WTC11 (cell line): ENCODE data around the gene OR6B3. TPM values are rescaled to one million over a fixed set of nuclear protein-coding genes. Genes with fewer than 3 reads are reported as not detected.

Source experiments
- ATAC-seq: fragments of 200-7000 bp; cut with Tn5 transposase; 2 replicates; pipeline ENCODE4 v1.10.0; 2021; ENCODE audit warnings: mild to moderate bottlenecking, moderate library complexity
- CTCF ChIA-PET: fragments of 300-600 bp; sonication (Branson Sonifier 250); formaldehyde crosslinking; loops from one replicate; lab custom pipeline; 2021; ENCODE audit warnings: antibody characterized with exemption; lab: Charles Lee
- POLR2A ChIA-PET: fragments of 350-600 bp; sonication (Branson Sonifier 250); formaldehyde crosslinking; loops from one replicate; lab custom pipeline; 2021; ENCODE audit warnings: antibody characterized with exemption; lab: Charles Lee
- DNase-seq: peaks from one replicate; pipeline ENCODE4 v3.0.0; 2021; ENCODE audit warnings: low spot score
- H3K27ac Mint-ChIP-seq: 2 replicates; pipeline ENCODE4 v1.8.0; 2021; ENCODE audit warnings: mixed read lengths
- H3K27me3 Mint-ChIP-seq: 2 replicates; pipeline ENCODE4 v1.8.0; 2021; ENCODE audit warnings: low read depth, mild to moderate bottlenecking, moderate library complexity, mixed read lengths
- H3K36me3 Mint-ChIP-seq: 2 replicates; pipeline ENCODE4 v1.8.0; 2021; ENCODE audit warnings: mixed read lengths
- H3K4me1 Mint-ChIP-seq: 2 replicates; pipeline ENCODE4 v1.8.0; 2022; ENCODE audit warnings: mixed read lengths
- H3K4me3 Mint-ChIP-seq: 2 replicates; pipeline ENCODE4 v1.8.0; 2021; ENCODE audit warnings: mild to moderate bottlenecking, moderate library complexity, mixed read lengths
- H3K9me3 Mint-ChIP-seq: 2 replicates; pipeline ENCODE4 v1.8.0; 2021; ENCODE audit warnings: mixed read lengths
- AR ChIP-seq: fragments of 250-450 bp; sonication (Bioruptor Pico); IDR thresholded peaks from 2 replicates; pipeline ENCODE4 v1.9.0; 2021; ENCODE audit warnings: mild to moderate bottlenecking
- E2F1 ChIP-seq: sonication (generic); formaldehyde crosslinking; IDR thresholded peaks from 2 replicates; pipeline ENCODE4 v1.8.0; 2022; ENCODE audit warnings: mild to moderate bottlenecking, missing genetic modification reagents
- FOXJ3 ChIP-seq: sonication (generic); formaldehyde crosslinking; IDR thresholded peaks from 2 replicates; pipeline ENCODE4 v1.9.0; 2021; ENCODE audit warnings: missing genetic modification reagents, mild to moderate bottlenecking, borderline replicate concordance
- GRHL2 ChIP-seq: fragments of 250-450 bp; sonication (Bioruptor Pico); IDR thresholded peaks from 2 replicates; pipeline ENCODE4 v1.8.0; 2022; ENCODE audit warnings: mild to moderate bottlenecking, moderate library complexity; ENCODE audit not compliant: insufficient replicate concordance, severe bottlenecking
- JUN ChIP-seq: sonication (generic); formaldehyde crosslinking; IDR thresholded peaks from 2 replicates; pipeline ENCODE4 v1.8.0; 2023; ENCODE audit warnings: mild to moderate bottlenecking, missing genetic modification reagents
- KAT7 ChIP-seq: sonication (generic); formaldehyde crosslinking; IDR thresholded peaks from 2 replicates; pipeline ENCODE4 v1.8.1; 2023; ENCODE audit warnings: missing genetic modification reagents, mild to moderate bottlenecking, borderline replicate concordance
- MLX ChIP-seq: sonication (generic); formaldehyde crosslinking; IDR thresholded peaks from 2 replicates; pipeline ENCODE4 v1.8.1; 2023; ENCODE audit warnings: mild to moderate bottlenecking, missing genetic modification reagents, moderate library complexity
- MXD4 ChIP-seq: fragments of 250-450 bp; sonication (Bioruptor Pico); IDR thresholded peaks from 2 replicates; pipeline ENCODE4 v1.8.0; 2021; ENCODE audit warnings: mild to moderate bottlenecking, moderate library complexity, borderline replicate concordance
- MYBL2 ChIP-seq: sonication (generic); formaldehyde crosslinking; IDR thresholded peaks from 2 replicates; pipeline ENCODE4 v1.8.1; 2023; ENCODE audit warnings: mild to moderate bottlenecking, moderate library complexity, missing genetic modification reagents
- NFE2L1 ChIP-seq: sonication (generic); formaldehyde crosslinking; IDR thresholded peaks from 2 replicates; pipeline ENCODE4 v1.8.1; 2023; ENCODE audit warnings: missing genetic modification reagents
- NR1H2 ChIP-seq: sonication (generic); formaldehyde crosslinking; IDR thresholded peaks from 2 replicates; pipeline ENCODE4 v1.9.0; 2021; ENCODE audit warnings: mild to moderate bottlenecking, moderate library complexity, missing genetic modification reagents
- RELA ChIP-seq: sonication (generic); formaldehyde crosslinking; IDR thresholded peaks from 2 replicates; pipeline ENCODE4 v1.8.1; 2022; ENCODE audit warnings: missing genetic modification reagents, mild to moderate bottlenecking, borderline replicate concordance
- SMAD4 ChIP-seq: sonication (generic); formaldehyde crosslinking; IDR thresholded peaks from 2 replicates; pipeline ENCODE4 v1.8.0; 2022; ENCODE audit warnings: mild to moderate bottlenecking, missing genetic modification reagents
- TEAD1 ChIP-seq: sonication (generic); formaldehyde crosslinking; IDR thresholded peaks from 2 replicates; pipeline ENCODE4 v1.8.0; 2022; ENCODE audit warnings: mild to moderate bottlenecking, missing genetic modification reagents
- ZBTB43 ChIP-seq: sonication (generic); formaldehyde crosslinking; IDR thresholded peaks from 2 replicates; pipeline ENCODE4 v1.8.1; 2023; ENCODE audit warnings: mild to moderate bottlenecking, missing genetic modification reagents
- ZNF138 ChIP-seq: sonication (generic); formaldehyde crosslinking; conservative IDR thresholded peaks from 2 replicates; pipeline ENCODE4 v1.8.1; 2022; ENCODE audit warnings: mild to moderate bottlenecking, moderate library complexity, missing genetic modification reagents
- total RNA-seq: library from RNA; stranded (reverse); gene quantifications from 3 replicates; pipeline ENCODE4 v1.2.3, GENCODE V29; 2021
- TF ChIP-seq, protein P1 (sequence below): sonication (generic); formaldehyde crosslinking; IDR thresholded peaks from 2 replicates; pipeline ENCODE4 v1.8.1; 2023; ENCODE audit warnings: mild to moderate bottlenecking, missing genetic modification reagents
- TF ChIP-seq, protein P2 (sequence below): fragments of 250-450 bp; sonication (Bioruptor Pico); IDR thresholded peaks from 2 replicates; pipeline ENCODE4 v1.9.0; 2021; ENCODE audit warnings: moderate library complexity, mild to moderate bottlenecking, inconsistent platforms, borderline replicate concordance
- TF ChIP-seq, protein P3 (sequence below): fragments of 250-450 bp; sonication (Bioruptor Pico); IDR thresholded peaks from 2 replicates; pipeline ENCODE4 v1.8.0; 2021; ENCODE audit warnings: mild to moderate bottlenecking
- TF ChIP-seq, protein P4 (sequence below): sonication (generic); formaldehyde crosslinking; IDR thresholded peaks from 2 replicates; pipeline ENCODE4 v1.8.0; 2022; ENCODE audit warnings: missing genetic modification reagents

OR6B3 gene
- total RNA-seq, 1 experiment from 2014 or later, result not detected

GRCh38 chr2:240037358-240037757, 16.0 kb downstream of the OR6B3 start (continued):
- TF ChIP-seq, protein P1, sequence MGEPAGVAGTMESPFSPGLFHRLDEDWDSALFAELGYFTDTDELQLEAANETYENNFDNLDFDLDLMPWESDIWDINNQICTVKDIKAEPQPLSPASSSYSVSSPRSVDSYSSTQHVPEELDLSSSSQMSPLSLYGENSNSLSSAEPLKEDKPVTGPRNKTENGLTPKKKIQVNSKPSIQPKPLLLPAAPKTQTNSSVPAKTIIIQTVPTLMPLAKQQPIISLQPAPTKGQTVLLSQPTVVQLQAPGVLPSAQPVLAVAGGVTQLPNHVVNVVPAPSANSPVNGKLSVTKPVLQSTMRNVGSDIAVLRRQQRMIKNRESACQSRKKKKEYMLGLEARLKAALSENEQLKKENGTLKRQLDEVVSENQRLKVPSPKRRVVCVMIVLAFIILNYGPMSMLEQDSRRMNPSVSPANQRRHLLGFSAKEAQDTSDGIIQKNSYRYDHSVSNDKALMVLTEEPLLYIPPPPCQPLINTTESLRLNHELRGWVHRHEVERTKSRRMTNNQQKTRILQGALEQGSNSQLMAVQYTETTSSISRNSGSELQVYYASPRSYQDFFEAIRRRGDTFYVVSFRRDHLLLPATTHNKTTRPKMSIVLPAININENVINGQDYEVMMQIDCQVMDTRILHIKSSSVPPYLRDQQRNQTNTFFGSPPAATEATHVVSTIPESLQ, result no peak
- TF ChIP-seq, protein P2, sequence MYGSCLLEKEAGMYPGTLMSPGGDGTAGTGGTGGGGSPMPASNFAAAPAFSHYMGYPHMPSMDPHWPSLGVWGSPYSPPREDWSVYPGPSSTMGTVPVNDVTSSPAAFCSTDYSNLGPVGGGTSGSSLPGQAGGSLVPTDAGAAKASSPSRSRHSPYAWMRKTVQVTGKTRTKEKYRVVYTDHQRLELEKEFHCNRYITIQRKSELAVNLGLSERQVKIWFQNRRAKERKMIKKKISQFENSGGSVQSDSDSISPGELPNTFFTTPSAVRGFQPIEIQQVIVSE (CRISPR knock-in tag), result no peak
- TF ChIP-seq, protein P3, sequence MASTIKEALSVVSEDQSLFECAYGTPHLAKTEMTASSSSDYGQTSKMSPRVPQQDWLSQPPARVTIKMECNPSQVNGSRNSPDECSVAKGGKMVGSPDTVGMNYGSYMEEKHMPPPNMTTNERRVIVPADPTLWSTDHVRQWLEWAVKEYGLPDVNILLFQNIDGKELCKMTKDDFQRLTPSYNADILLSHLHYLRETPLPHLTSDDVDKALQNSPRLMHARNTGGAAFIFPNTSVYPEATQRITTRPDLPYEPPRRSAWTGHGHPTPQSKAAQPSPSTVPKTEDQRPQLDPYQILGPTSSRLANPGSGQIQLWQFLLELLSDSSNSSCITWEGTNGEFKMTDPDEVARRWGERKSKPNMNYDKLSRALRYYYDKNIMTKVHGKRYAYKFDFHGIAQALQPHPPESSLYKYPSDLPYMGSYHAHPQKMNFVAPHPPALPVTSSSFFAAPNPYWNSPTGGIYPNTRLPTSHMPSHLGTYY, result no peak
- no peak for TF ChIP-seq E2F1 (CRISPR knock-in tag)
- TF ChIP-seq KAT7, result no peak
- no peak for TF ChIP-seq JUN
- TF ChIP-seq NFE2L1 (CRISPR knock-in tag), result no peak
- TF ChIP-seq MXD4 (CRISPR knock-in tag), result no peak
- no peak for TF ChIP-seq MYBL2 (CRISPR knock-in tag)
- TF ChIP-seq SMAD4 (CRISPR knock-in tag), result no peak
- no peak for TF ChIP-seq FOXJ3 (CRISPR knock-in tag)
- no peak for TF ChIP-seq MLX (CRISPR knock-in tag)
- TF ChIP-seq, protein P4, sequence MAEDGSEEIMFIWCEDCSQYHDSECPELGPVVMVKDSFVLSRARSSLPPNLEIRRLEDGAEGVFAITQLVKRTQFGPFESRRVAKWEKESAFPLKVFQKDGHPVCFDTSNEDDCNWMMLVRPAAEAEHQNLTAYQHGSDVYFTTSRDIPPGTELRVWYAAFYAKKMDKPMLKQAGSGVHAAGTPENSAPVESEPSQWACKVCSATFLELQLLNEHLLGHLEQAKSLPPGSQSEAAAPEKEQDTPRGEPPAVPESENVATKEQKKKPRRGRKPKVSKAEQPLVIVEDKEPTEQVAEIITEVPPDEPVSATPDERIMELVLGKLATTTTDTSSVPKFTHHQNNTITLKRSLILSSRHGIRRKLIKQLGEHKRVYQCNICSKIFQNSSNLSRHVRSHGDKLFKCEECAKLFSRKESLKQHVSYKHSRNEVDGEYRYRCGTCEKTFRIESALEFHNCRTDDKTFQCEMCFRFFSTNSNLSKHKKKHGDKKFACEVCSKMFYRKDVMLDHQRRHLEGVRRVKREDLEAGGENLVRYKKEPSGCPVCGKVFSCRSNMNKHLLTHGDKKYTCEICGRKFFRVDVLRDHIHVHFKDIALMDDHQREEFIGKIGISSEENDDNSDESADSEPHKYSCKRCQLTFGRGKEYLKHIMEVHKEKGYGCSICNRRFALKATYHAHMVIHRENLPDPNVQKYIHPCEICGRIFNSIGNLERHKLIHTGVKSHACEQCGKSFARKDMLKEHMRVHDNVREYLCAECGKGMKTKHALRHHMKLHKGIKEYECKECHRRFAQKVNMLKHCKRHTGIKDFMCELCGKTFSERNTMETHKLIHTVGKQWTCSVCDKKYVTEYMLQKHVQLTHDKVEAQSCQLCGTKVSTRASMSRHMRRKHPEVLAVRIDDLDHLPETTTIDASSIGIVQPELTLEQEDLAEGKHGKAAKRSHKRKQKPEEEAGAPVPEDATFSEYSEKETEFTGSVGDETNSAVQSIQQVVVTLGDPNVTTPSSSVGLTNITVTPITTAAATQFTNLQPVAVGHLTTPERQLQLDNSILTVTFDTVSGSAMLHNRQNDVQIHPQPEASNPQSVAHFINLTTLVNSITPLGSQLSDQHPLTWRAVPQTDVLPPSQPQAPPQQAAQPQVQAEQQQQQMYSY (CRISPR knock-in tag), result no peak
- TF ChIP-seq AR (CRISPR knock-in tag), result no peak

DNA sequence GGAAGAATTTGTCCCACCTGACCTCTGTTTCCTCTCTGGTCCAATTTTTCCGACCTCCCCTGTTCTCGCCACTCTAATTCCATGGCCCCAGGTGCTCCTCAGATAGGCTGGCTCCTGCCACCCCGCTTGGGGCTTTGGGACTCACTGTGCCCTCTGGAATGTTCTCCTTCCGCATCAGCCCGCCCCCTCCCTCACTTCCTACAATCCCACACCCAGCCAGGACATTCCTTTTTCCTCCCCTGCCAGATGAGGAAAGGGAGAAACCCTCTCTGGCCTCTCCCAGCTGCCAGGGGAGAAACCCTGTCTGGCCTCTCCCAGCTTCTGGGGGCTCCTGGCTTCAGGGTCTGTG, 20.0 kb downstream of the OR6B3 start:
- Mint-ChIP-seq H3K4me3 (no peak overlapping the region), H3K36me3 (no peaks in the 10 kb centered on the region), H3K4me1 (peaks cover 3% of the 10 kb centered on the region; the same call in 1 of the 2 replicates), H3K27ac (no peak overlapping the region), H3K27me3 (peaks cover 45% of the 10 kb centered on the region), H3K9me3 (no peaks in the 10 kb centered on the region)
- DNase-seq (no peak), ATAC-seq (peak; percentile 68)
- ChIA-PET CTCF (no interaction called here), POLR2A (interaction anchor here (0.6 kb wide), 1 partner anchor 34 kb away, joined by 3 read pairs; no protein-coding TSS in a partner anchor)
- no peak for TF ChIP-seq ZBTB43 (CRISPR knock-in tag)
- TF ChIP-seq GRHL2 (CRISPR knock-in tag), result no peak
- no peak for TF ChIP-seq RELA (CRISPR knock-in tag)
- TF ChIP-seq ZNF138 (CRISPR knock-in tag), result no peak
- no peak for TF ChIP-seq NR1H2 (CRISPR knock-in tag)
- TF ChIP-seq, protein P1, result no peak
- no peak for TF ChIP-seq TEAD1 (CRISPR knock-in tag)
- TF ChIP-seq NFE2L1 (CRISPR knock-in tag), result no peak
